GM18498 (cell line): ENCODE results near the gene NEGR1.

ENCODE experiments used
- ATAC-seq: cut with Tn5 transposase; IDR thresholded peaks from one replicate; pipeline ENCODE4 v1.9.1; 2021; ENCODE audit warnings: mild to moderate bottlenecking, moderate library complexity; ENCODE audit not compliant: unreplicated experiment

NEGR1 gene

DNA sequence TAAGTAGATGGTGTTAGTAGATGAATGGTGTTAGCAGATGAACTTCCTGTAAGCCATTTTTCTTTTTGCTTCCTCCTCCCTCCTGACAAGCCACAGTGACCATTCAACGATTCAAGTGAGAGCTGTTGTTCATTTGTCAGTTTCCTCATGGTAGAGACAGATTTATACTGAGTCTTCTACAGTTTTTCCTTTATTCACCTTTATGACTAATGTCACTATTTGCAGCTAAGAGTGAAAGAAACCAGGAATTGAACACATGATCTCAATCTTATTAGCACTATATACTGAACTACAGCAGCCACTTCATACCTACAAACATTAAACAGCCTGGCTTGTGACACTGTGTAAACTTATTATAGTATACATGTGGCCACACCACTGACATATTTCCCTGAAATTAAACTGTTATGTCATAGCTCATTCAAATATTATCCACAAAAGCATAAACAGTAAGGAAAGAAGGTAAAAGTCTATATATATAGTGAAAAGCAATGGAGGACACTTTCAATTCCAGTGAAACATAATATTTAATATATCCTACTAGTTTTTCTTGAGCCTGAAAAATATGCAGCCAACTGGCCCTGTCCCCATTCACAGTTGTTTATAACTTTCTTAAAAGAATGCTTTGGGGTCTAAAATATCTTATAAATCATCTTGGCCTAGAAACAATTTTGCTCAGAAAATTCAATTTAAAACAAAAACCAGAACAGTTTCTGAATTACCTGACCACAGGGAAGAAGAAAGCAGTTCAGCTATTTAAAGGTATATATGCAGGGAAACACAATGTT, 634.6 kb downstream of the NEGR1 start:
- ATAC-seq: no peak

DNA sequence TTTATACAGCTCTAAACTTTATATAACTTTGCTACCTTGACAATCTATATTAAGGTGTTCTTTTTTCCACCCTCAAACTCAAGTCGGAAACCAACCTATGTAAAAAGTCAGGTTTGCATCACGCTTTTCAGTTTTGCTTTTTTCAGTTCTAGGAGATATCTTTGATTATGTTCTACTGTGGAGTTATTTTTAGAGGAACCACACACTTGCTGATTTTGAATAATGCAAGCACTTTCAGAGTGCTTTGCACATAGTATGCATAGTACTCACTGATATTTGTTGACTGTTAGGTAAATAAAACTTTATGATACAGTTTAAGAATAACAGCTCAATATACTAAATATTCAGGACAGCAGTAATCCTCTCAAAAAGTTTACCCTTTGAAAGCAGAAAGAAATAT, 637.3 kb downstream of the NEGR1 start:
- ATAC-seq: no peak

DNA sequence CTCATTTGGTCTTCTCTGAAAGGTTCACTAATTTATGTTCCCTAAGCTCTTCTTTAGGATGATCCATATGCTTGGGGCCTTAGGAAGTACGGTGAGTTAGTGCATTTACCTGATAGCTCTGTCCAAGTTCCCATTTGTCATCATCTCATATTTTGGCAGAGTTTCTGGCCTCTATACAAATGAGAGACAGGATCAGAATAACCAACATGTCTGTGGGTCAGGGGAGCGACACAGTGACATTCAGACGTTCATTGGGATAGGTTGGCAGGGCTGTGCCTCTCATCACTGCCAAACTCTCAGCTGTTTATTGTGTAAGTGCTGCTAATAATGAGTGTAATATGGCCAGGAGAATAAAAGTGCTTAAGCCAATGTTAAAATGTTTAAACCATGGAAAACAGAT, 640.4 kb downstream of the NEGR1 start:
- no peak for ATAC-seq

DNA sequence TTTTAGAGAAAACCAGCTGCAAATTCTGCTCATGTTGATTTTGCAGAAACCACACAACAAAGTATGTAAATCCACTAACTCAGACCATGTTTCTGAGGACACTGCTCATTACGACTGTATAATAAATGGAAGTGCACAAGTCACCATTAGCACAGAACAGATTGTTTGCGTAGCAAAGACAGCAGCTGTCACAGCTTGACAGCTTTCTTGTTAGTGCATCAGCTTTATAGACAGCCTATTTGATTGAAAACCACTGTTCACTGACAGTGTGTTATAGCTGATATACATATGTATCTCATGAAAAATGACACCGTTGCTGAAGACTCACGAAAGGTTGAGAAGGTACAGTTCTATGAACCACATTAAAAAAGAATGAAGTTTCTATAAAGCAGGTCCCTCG, 641.3 kb downstream of the NEGR1 start:
- ATAC-seq: no peak

DNA sequence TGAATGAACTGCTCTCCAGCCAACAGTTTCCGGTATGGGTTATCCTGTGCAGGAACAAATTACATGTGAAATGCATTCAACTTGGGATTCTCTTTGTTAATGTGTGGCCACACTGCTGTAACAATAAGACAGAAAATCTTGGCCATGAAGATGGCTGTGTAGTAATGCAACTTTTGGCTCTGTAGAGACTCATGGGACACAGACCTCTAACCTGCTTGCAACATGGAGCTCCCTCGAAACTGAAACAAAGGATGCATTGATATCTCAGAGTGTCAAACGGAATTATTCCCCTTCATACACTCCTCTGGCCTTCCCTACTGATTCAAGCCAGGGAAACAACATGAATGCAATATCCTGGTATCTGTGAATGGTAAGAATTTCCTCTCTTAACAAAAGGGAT, 642.2 kb downstream of the NEGR1 start:
- no peak for ATAC-seq

DNA sequence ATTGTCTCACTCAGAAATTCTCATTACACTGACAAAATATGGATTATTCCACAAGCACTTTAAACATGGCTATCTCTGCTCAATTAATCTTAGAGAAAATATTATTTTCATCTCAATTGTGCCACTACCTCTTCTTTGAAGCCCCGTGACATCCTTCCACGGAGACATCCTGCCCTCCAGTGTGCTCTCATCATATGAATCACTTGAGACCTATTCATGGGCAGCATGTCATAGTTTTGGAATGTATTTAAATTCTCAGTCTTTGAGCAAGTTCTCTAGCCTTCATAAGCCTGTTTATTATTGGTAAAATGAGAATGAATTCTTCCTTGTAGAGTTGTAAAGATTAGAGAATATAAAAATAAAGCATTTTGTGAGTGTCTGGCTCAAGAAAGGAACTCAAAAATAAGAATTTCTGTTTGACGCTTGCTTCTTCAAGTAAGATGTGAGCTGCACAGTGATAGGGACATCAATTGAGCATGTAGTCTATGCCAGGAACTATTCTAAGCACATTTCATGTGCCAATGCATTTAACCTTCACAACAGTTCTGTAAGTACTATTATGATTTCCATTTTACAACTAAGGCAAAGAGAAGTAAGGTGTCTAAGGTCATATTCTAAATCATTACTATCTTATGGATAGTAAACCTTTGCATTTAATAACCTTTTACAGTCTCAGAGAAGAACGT, 644.1 kb downstream of the NEGR1 start:
- ATAC-seq: no peak

DNA sequence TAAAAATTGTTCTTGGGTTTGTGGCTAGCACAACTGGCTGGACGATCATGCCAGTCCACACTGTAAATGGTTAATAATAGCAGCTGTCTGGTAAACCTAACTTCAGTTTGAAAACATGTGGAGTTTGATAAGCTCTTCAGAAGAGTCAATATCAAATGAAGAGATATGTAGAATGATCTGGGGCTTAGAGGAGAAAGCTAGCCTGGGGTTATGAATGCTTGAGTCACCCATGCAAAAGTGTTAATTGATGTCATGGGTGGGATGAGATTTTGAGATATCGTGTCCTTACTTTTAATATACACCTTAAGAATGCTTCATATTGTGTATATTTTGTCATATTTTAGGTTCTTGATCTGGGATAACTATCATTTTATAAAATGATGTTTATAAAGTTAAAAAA, 646.8 kb downstream of the NEGR1 start:
- ATAC-seq: no peak

DNA sequence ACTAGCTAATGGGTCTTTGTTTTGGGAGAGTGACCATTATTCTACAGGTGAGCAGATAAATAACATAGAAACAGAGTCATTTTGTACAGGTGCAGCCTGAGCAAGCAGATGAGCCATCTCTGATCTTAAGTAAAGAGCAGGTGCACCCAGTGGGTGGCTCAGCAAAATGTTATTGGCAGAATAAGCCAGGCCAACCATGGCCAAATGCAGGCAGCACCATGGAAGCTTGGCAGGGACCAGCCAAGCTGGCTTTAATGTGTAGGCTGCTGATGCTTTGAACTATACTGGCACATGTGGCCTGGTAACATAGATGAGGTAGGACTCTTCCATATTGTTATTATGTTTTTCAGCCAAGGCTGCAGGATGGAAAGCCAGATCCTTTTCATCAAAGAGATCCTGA, 648.2 kb downstream of the NEGR1 start:
- no peak for ATAC-seq

DNA sequence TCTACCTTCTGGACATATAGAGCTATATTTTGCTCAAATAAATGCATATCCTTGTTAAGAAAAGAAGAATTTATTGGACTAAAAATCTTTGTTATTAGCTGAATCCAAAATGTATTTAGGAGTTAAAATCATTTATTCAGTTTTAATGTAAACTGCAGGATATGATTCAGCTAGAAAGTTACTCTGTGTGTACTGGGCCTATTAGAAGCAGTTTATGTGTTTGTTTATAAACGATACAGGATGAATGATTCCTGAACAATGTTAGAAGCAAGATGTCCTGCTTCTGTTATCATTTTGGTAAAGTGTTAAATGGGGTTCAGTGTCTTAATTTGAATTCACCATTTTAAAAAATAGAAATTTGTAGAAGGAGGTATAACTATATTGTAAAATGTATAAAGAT, 652.3 kb downstream of the NEGR1 start:
- no peak for ATAC-seq

DNA sequence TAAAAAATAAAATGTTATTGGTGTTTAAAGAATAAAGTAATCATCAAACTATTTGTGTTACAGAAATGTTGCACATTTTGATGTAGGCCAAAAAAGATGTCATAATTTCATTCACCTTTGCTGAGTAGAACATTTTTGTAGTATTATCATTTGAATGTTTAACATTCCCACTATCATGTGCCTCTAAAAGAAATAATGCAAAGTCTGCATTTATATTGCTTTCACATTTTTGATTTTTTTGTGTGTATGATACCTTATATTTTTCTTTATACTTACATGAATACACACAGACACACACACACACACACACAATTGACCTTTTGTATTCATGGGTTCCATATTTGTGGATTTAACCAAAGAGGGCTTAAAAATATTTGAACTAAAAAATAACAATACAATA, 657.3 kb downstream of the NEGR1 start:
- no peak for ATAC-seq

DNA sequence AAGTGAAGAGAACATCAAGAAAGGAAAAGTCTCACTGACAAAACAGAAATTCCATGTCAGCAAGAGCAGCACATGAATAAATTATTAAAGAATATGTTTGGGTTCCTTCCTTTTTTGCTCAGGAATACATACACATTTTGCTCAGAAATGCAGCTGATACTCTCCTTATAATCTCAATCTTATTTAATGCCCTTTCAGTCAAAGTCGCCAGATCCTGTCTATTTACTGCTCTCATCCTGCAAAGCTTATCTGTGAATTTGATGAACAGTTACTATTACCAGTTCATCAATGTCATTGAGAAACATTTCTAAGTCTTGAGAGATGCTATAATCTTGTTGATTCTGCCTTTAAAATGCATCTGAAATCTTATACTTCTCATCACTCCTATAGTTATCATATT, 658.5 kb downstream of the NEGR1 start:
- no peak for ATAC-seq

DNA sequence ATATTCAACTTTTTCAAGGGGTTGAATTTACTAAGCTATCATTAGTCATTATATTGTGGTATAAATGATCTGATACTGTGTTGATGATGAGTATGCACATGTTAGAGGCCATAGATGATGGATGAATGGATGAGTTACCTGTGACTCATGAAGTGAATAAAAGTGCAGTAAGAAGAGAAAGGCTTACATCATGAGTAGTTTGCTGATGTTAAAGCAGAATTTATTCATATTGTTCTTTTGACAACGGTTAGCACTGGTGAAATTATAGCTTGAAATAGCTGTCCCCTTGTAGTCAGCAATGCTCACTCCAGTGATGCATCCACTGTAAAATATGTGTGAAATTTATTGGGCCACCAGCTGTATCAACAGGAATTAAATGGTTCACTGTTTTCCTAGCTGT, 660.6 kb downstream of the NEGR1 start:
- ATAC-seq: no peak

DNA sequence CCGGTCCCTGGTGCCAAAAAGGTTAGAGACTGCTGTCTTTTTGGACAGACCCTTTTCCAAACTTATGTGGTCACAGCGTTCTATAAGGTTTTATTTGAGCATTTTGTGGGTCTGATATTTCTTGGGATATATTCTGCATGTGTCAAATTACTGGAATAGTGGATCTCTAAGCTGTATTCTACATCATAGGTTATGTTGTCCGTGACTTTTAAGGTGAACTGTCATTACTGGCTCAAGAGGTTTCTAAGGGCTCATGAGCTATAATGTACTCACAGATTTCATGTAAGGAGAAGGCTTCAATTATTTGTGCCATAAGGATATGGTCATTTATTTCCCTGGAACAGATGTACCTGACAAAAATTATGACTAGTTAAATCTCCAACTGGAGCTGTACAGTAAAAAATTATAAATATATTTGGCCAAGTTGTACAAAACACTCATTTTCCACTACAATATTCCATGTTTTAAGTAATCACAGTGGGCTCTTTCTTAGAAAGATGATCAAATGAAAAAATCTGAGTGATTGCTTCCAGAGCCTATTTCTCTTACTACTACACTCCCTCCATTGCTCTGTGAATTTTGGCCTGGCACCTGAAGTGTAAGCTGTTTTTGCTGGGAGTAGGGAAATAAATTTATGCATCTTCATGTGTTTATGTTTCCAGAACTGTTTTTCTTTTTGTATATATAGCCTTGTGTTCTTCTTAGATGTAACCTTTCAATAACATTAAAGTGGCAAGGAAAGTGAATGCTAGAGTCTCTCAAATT, 663.4 kb downstream of the NEGR1 start:
- no peak for ATAC-seq

DNA sequence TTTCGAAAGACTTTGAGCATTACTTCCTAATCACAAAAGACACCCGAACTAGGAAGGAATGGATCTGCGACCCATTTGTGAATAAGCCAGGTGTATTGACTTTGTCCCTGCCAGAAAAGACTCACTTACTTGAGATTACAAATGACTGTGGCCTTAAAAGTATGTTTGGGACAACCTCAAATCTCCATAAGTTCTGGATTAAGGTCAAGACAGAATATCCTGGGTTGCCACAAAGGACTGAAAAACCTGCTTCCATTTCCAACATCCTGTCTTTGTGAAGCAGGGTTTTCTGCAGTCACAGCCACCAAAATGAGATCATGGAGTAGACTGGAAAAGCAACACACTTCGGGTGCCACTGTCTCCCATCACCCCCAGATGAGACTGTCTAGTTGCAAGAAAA, 664.1 kb downstream of the NEGR1 start:
- ATAC-seq: no peak

DNA sequence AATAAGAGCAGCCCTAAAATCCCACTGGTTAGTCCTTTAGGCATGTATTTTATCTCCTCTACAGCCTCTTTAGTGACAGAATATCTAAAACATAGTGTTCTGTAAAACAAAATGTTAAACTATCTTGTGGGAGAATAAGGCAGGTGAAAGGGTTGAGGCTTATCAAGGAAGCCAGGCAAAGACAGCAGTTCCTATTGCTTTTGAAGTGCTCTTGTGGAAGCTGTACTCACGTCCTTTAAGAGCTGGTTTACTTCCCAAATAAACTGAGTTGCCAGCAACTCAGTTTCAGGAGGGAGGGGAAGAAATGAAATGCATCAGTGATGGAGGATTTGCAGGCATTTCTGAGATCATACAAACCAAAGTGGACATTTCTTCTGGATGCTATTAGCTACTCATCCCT, 671.9 kb downstream of the NEGR1 start:
- ATAC-seq: no peak

DNA sequence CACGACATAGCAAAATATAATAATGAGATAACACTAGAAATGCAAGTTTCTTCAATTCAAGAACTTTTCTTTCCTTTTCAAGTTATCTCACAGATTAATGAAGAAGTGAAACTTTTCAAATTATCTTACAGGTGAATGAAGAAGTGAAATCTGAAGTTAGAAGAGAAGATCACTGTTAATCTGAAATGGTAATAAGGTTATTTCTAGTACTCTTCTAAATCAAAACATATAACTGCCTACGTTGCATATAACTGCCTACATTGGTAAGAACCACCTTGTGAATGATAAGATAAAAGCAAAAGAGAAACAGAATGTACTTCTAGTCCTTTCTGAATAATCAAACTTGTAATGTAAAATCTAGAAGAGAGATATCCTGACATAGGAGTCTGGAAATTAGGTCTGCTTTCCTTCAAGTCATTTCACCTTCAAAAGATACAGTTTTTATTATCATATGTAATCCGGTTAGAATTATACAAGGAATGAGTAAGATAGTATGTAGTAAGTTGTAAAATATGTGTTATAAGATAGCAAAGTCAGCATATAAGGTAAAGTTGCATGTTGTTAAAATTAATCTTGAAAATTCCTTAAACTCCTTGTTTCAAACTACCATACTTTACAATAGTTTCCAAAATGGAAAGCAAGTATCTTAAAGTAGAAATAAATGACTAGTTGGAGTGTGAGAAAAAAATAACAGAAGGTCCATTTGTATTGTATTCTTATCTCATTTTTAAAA, 679.1 kb downstream of the NEGR1 start:
- no peak for ATAC-seq

DNA sequence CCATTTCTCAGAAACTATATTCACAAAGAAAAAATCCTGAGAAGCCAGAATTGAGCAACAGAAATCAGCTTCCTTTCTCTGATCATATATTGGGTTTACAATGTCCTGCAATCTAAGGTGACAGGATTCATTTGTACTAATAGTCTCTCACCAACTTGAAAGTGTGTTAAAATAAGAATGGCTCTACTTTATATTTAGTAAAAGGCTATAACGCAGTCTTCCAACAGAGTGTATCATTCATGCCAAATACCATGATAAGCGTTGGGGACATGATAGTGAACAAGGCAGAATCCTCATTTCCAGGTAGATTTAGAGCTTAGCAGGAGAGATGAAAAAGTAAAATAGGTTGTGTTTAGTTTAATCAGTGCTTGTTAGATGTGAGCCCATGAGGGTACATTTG, 682.3 kb downstream of the NEGR1 start:
- no peak for ATAC-seq

DNA sequence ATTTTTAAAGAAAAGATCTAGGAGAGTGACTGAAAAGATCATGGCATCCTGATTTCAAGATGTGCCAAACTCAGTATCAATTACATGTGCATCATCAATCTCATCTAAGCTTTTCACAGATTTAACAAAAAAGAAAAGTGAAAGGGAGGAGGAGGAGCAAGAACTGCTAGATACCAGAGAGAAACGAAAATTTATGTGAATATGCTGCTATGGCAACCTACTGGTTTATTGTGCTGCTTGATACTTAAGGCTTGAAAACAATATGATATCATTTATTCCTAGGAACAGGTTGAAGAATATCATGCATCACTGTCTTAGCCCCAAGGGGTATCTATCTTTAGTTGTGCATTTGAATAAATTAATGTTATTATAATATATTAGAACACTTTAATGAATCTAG, 683.0 kb downstream of the NEGR1 start:
- no peak for ATAC-seq

DNA sequence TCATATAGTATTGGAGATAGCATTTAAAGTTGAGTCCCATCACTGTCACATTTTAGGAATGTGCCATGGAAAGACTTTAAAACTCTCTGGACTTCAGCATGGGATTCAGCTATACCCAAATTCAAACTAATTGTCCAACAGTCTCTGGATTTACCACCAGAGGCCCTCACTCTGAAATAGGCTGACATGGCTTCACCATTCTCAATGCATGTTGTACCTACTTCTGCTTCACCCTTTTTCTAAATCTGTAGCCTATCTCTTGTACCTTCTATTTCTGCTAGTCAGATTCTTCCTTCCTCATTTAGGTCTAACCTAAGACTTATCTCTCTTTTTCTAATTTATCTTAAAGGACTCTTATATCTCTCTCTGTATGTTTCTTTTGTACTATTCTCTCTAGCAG, 688.8 kb downstream of the NEGR1 start:
- no peak for ATAC-seq

DNA sequence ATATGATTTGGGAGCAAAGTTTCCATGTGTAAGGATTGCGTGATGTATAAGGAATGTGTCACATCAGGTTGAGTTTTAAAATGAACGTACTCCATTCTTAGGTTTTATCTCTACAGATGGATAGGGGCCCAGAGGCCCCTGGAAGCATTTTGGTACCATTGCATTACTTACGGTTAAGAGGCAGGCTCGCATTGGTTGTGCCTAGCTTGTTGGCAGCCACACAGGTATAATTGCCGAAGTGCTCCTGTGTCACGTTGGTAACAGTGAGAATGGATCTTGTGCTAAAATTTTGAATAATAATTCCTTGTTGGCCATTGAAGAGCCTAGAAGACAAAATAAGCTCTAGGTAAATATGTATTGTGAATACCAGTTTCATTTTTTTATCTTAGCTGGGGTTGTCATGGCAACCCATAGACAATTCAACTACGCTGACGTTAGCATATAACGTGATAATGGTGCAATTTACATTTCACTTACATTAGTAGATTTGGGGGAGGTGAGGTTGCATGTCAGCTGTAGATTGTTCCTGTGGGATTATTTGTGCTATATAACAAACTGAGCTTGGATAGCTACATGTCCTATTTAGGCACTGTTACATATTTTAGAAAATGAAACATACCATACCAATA, 689.6 kb downstream of the NEGR1 start:
- ATAC-seq: no peak

DNA sequence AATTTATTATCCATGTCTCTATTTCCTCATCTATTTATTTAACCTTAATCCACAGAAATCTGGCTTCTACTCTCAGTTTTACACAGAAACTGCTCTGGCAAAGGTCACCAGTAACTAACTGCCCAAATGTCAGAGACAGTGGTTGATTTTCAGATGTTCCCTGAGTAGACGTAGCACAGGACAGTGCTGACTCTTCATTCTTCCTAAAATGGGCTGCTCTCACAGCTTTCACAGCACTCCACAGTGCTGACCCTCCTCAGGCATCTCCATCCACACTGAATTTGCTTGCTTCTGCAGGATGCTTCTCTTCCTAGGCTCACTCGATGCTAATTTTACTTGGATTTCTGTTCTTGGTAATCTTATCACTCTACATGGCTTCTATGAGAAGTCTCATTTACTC, 693.3 kb downstream of the NEGR1 start:
- no peak for ATAC-seq
